HG02642 (cell line): ENCODE data around the gene RPE.

Experiments
- ATAC-seq: cut with Tn5 transposase; IDR thresholded peaks from one replicate; pipeline ENCODE4 v1.9.1; 2021; ENCODE audit warnings: mild to moderate bottlenecking; ENCODE audit not compliant: unreplicated experiment, poor library complexity

RPE gene

DNA sequence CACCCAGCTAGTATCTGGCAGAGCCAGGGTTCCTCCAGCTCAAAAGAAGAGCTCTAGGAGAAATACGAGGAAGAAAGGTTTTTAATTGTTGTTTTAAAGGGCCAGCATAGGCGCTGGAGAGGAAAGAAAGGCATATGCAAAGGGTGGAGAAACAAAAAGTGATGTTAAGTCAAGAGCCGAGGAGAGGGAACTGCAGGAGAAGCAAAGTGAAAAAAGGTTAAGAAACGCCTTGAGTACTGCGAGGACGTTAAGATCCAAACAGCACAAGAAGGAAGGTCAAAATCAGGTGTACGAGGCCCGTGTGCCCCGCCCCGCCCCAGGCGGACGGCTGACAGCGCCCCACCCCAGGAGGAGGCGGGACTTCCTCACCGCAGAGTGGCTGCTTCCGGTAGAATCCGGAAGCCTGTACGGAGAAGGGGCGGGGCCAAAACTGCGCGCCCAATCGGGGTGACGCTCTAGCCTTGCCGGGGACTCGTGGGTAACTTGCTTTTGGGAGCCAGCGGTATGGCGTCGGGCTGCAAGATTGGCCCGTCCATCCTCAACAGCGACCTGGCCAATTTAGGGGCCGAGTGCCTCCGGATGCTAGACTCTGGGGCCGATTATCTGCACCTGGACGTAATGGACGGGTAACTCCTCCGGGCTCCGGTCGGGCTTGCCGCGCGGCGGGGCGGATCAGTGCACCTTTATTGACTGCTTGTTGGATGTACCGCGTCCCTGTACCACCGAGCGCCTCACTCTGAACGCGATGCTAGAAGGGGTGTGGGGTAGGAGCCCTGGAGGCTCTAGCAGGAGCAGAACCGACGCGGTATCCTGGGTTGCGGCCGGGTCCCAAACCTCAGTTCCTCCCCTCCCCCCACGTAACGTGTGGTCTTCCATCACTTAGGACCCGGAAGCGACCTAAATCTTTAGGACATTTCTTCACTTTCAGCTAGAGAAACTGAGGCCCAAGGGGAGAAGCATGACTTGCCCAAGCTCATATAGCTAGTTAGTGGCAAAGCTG lies at the start of gene RPE:
Gene RPE (plus strand): TSS at position 481 of the 1,000 bp plus-strand sequence. CDS start 24 bp downstream, at position 505.
- peak; percentile 100 for ATAC-seq

DNA sequence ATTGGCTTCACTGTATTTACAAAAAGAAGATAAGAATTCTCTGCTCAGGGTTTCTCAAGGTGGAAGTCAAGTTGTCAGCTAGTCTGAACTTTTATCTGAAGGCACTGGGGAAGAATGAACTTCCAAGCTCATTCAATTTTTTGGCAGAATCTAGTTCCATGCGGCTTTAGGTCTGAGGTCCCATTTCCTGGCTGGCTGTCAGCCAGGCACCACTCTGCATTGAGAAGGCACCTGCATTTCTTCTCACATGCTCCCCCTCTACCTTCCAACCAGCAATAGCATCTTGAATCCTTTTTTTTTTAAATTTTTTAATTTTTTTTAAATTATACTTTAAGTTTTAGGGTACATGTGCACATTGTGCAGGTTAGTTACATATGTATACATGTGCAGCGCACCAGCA lies 46.2 kb upstream of the RPE start:
- ATAC-seq: no peak

DNA sequence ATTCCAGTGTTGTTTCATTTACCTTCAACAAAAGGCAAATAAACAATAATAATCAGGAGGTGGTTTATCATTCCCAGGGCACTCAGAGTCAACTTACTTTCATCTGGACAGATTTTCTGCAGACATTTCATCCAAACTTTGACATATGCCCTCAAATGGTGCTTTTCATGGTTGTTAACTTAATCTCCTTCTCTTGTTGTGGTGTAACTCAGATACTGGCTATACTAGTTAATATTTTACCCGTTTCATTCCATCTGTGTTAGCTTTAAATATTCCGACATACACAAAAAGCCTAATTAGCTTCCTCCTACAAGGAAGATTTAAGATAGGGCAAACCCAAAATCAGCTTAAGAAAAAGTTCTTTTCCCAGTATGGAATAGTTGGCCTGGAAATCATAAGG lies 44.4 kb upstream of the RPE start:
- ATAC-seq: no peak

DNA sequence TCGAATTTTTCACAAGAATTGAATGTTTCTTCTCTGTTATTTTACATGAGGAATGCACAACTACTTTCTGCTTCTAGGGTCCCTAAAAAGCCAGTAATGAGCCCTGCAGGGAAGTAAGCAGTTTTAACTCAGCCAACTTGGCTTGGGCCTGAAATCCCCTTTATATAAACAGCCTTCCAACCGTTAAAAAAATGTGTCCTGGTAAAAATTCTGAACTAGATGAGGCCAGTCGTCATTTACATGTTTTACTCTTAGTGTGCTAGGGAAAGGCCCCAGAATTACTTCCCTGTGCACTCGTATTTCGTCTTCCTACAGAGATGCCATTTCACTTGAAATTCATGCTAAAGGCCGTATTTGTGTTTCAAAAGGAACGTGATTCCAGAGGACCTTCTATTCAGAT lies 42.4 kb upstream of the RPE start:
- ATAC-seq: no peak

DNA sequence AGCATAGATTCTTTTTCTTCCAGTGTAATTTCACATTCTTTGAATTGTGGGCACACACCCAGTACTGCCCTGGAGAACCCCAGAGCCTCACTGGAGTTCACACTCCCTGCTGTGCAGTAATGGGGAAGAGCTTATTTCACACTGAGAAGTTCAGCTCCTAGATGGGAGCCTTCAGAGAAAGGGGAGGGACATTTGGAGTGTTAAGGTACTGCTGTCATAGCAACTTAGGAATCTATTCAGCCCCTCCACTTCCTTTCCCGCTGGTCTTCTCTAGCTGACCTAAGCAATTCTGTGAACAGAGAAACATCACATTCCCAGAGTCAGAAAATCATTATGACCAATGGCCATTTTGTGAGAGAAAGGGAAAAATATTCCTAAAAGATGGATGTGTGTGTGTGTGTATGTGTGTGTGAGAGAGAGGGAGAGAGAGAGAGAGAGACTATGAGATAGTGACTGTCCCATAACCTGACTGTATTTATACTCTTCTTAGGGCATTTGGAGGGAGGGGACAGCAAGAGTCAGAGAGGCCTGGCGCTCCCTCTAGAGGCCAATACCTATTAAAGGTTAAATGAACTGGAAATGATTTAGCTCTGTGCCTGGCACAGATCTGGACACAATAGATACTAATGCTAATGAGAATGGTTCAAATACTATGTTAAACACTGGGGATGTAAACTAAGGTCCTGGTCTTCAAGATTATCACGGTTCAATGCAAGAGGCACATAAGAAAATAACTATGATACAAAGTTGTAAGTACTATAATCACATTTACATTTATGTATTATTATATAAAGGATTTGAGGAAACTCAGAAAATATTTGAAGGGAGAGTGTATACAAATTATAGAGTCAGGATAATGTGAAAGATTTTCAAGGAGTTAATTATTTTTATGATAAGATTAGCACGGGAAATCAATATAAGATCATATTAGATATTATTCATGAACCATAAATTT lies 41.5 kb upstream of the RPE start:
- peak; percentile 93 for ATAC-seq

DNA sequence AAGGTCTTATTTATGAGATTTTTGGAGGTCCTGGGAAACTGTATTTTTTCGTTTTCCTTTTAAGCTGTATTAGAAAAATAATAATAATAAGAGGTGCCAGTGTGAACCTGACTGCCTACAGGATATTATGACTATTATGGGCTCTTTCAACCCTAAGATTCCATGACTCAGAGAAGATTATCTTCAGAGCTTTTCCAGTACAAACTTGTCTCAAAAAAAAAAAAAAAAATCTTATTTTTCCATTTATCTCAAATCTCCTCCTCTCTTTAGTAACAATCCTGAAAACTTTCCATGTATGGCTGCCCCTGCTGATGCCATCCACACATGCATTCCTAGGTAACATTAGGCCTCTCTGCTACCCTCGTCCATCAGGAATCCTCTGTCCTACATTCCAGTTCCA lies 36.7 kb upstream of the RPE start:
- no peak for ATAC-seq

- no peak for ATAC-seq
These were observed 32.7 kb upstream of the RPE start for GRCh38 chr2:209969692-209970091.

DNA sequence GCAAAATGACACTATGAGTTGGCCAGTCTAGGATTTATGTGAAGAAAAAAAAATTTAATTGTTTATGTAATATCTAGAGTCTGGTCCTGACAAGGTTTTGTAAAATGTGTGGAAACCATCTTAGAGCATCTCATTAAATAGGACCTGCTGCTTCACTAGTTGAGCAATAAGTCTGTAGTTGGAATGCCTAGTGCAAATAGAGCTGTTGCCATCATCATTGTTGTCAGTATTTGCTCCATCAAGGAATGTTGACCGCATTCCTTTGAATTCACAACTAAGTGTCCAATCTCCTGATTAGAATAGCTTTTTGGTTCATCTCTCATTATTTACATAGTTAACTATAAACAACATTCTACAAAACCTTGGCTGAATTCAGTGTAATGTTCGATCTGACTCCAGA lies 32.2 kb upstream of the RPE start:
- no peak for ATAC-seq

GRCh38 chr2:209970711-209971110 lies 31.7 kb upstream of the RPE start:
- no peak for ATAC-seq

DNA sequence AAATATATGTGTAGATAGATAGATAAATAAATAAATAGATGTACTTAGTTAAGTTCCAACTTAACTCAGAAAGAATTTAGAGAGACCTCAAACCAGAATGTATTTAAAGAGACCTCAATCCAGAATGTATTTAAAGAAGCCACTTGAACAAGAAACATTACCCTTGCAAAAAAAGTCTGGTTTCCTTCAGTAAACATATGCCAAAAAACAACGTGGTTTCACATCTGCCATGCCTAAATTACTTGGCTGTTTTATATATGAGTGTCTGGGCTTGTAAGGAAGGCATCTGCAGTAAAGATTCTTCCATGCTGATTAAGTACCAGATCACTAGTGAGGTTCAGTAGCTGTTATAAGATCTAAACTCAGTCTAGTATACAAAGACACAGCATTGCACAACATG lies 29.1 kb upstream of the RPE start:
- ATAC-seq: no peak

GRCh38 chr2:209974576-209974975 lies 27.9 kb upstream of the RPE start:
- no peak for ATAC-seq

DNA sequence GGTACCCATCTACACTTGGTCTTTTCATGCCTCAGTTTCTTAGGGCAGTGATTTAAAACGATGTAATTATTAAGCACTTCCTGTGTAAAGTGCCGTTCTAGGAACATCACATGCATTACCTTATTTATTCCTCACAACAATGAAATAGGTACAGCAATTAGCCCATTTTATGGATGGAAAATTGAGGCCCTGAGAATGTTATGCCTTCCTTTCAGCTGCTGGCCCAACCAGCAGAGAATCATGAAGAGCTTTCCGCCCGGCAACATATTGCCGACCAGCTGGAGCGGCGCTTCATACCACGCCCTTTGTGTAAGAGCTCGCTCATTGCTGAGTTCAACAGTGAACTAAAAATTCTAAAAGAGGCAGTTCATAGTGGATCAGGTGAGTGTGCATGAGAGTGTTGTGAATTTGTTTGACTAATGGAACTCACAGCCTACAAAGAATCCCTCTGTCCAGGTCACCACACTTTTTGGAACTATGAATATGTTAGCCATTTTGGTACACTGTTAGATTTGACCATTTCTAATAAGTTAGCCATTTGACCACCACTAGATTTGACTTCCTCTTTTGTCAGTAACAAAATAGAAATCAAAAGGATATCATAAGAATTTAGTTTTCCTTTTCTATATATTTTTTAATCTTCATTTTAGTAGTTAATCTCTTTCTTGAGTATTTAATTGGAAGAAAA lies 25.6 kb upstream of the RPE start:
- ATAC-seq: peak; percentile 69

GRCh38 chr2:209977386-209978239 lies 24.8 kb upstream of the RPE start:
- ATAC-seq: no peak

DNA sequence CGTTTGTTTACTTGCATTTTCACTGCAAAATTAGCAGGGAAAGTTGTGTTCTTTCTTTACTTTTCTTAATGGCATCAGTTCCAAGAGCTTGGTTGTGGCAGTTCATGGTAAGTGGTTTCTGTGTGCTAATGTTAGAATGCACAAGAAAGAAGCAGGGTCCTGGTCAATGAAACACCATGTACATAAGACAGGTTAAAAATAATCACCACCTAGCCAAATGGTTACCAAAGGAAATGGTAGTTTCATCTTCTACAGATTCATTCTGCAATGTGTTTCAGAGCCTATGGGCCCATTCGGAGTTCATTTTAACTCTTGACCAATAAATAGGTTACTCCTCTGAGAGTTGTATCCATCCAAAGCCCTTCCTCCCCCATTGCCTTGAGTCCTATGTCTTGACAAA lies 18.1 kb upstream of the RPE start:
- ATAC-seq: no peak

- ATAC-seq: no peak
These were observed 16.6 kb upstream of the RPE start for GRCh38 chr2:209985874-209986273.

DNA sequence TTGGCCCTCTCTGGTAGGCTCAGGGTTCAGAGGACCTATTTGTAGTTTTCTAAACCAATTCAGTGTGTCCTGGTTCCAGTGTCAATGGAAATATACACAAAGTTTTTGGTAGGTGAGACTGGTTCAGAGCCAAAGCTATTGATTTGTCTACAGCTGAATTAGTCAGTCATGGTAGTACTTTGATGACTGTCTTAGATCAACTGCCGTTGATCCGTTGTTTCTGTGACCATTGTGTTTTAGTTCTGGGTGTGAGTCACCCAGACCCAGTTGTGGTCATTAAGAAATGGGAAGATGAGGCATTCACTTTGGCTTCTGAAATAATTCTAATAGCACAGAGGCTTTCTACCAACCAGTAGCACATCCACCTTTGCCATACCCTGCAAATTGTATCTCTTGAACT lies 16.0 kb upstream of the RPE start:
- no peak for ATAC-seq

- no peak for ATAC-seq
These were observed 14.4 kb upstream of the RPE start for GRCh38 chr2:209988010-209988409.

DNA sequence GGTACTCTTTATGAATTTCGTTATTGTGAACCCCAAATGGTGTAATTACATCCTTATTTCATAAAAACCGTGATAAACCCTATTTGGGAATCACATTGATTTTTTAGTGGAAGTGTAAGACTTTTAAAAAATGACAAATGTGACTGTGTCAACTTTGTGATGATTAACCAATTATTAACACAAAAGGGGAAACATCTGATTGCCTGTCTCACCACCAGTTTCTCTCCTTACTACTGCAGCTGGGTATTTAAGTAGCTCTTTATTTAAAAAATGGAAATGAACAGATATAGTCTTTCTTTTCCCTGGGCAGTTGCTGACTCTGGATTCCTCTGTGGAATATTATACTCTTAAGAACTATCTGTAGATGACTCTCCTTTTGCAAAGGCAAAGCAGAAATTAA lies 11.6 kb upstream of the RPE start:
- no peak for ATAC-seq

DNA sequence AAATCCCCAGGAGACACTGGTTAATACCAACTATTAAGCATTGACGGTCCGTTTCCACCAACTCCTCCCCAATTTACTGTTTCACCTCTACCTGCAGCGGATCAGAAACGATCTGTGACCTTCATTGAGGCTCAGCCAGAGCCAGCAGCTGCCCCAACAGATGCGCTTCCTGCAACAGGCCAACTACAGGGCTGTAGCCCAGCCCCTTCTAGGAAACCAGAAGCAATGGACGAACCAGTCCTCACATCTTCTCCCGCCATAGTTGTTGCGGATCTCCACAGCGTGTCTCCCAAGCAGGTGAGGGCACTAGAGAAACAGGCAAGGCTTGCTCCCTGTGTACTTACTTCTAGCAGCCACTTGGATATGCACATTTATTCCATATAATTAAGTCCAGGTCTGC lies 8.5 kb upstream of the RPE start:
- no peak for ATAC-seq

DNA sequence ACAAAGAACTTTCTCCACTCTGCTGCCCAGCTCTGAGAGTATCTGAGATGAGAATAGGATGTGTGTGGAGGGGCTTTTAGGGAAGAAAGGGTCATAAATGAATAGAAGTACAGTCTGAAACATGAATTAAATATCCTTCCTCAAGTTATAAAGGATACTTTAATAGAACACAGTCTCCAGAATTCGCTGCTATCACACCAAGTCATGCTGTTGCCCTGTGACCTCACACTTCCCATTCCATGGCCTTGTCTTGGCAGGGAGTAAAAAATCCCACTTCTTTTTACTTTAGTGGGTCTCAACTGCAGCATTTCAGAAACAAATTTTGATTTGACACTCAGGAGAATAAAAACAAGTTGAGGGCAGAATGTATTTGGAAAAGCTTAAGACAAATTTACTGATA lies 3.8 kb upstream of the RPE start:
- ATAC-seq: no peak
